Neuronal stem cell (in vitro differentiated cells): ENCODE data around the gene JPH3.

ENCODE experiments used
- DNase-seq: peaks from one replicate; pipeline ENCODE4 v3.0.0-alpha.2; 2013; ENCODE audit warnings: low spot score
- H2AFZ ChIP-seq: one replicate; pipeline ENCODE4 v1.6.1; 2013; ENCODE audit warnings: mild to moderate bottlenecking, low read length, inconsistent platforms
- H2AK5ac ChIP-seq: 2 replicates; pipeline ENCODE4 v1.6.1; 2013; ENCODE audit warnings: low read depth, mild to moderate bottlenecking, inconsistent platforms, low read length, moderate library complexity, mixed read lengths
- H2BK120ac ChIP-seq: 2 replicates; pipeline ENCODE4 v1.6.1; 2013; ENCODE audit warnings: low read depth, mild to moderate bottlenecking, inconsistent platforms, low read length, moderate library complexity, mixed read lengths
- H2BK12ac ChIP-seq: one replicate; pipeline ENCODE4 v1.6.1; 2013; ENCODE audit warnings: low read length, inconsistent platforms
- H2BK15ac ChIP-seq: 2 replicates; pipeline ENCODE4 v1.6.1; 2013; ENCODE audit warnings: mild to moderate bottlenecking, low read length, inconsistent platforms, mixed read lengths
- H2BK5ac ChIP-seq: one replicate; pipeline ENCODE4 v1.6.1; 2013; ENCODE audit warnings: inconsistent platforms, mild to moderate bottlenecking, low read length, moderate library complexity
- H3K14ac ChIP-seq: one replicate; pipeline ENCODE4 v1.6.1; 2013; ENCODE audit warnings: low read length, inconsistent platforms
- H3K18ac ChIP-seq: 2 replicates; pipeline ENCODE4 v1.6.1; 2013; ENCODE audit warnings: low read length, inconsistent platforms
- H3K23ac ChIP-seq: 2 replicates; pipeline ENCODE4 v1.6.1; 2013; ENCODE audit warnings: low read depth, mild to moderate bottlenecking, mixed read lengths, low read length, inconsistent platforms; ENCODE audit not compliant: poor library complexity
- H3K27ac ChIP-seq: replicated peaks from 3 replicates; pipeline ENCODE4 v1.5.1; 2013; ENCODE audit warnings: low read length, inconsistent platforms
- H3K27me3 ChIP-seq, 3 experiments: 2 replicates each; pipeline ENCODE4 v1.6.1; 2013; ENCODE audit warnings: low read length in 3 of 3, mild to moderate bottlenecking in 2 of 3, inconsistent platforms in 1 of 3, low read depth in 1 of 3, mixed read lengths in 1 of 3, moderate library complexity in 1 of 3; ENCODE audit not compliant: control insufficient read depth in 3 of 3, insufficient read depth in 3 of 3
- H3K36me3 ChIP-seq, 2 donors: replicated peaks in 1 of 2; 2 replicates each; pipeline ENCODE4 v1.6.1; 2013; ENCODE audit warnings: low read length in 2 of 2; ENCODE audit not compliant: control insufficient read depth in 2 of 2, insufficient read depth in 2 of 2
- H3K4ac ChIP-seq: 2 replicates; pipeline ENCODE4 v1.6.1; 2013; ENCODE audit warnings: inconsistent platforms, mild to moderate bottlenecking, low read length, moderate library complexity
- H3K4me1 ChIP-seq, 2 donors: 1 replicate in 1 of 2; 2 replicates in 1 of 2; pipeline ENCODE4 v1.6.1; 2013; ENCODE audit warnings: low read length in 2 of 2, low read depth in 1 of 2; ENCODE audit not compliant: control insufficient read depth in 2 of 2, insufficient read depth in 1 of 2
- H3K4me2 ChIP-seq: one replicate; pipeline ENCODE4 v1.6.1; 2013; ENCODE audit warnings: mild to moderate bottlenecking, low read length, inconsistent platforms; ENCODE audit not compliant: insufficient read depth, poor library complexity, severe bottlenecking
- H3K4me3 ChIP-seq, 2 donors: 2 replicates each; pipeline ENCODE4 v1.5.1; 2013; ENCODE audit warnings: low read length in 2 of 2, mild to moderate bottlenecking in 2 of 2, inconsistent platforms in 1 of 2, moderate library complexity in 1 of 2
- H3K79me1 ChIP-seq: one replicate; pipeline ENCODE4 v1.6.1; 2013; ENCODE audit warnings: low read depth, mild to moderate bottlenecking, inconsistent platforms, low read length, moderate library complexity
- H3K9ac ChIP-seq: one replicate; pipeline ENCODE4 v1.6.1; 2013; ENCODE audit warnings: mild to moderate bottlenecking, low read depth, low read length, inconsistent platforms; ENCODE audit not compliant: poor library complexity
- H3K9me3 ChIP-seq, 2 donors: replicated peaks in 1 of 2; 2 replicates each; pipeline versions ENCODE3 to v1.6.1; 2013; ENCODE audit warnings: low read length in 2 of 2, mild to moderate bottlenecking in 2 of 2, inconsistent platforms in 1 of 2, low read depth in 1 of 2, mixed read lengths in 1 of 2, moderate library complexity in 1 of 2; ENCODE audit not compliant: control insufficient read depth in 2 of 2, insufficient read depth in 1 of 2
- H4K8ac ChIP-seq: one replicate; pipeline ENCODE4 v1.6.1; 2013; ENCODE audit warnings: low read depth, mild to moderate bottlenecking, inconsistent platforms, low read length, moderate library complexity
- H4K91ac ChIP-seq: one replicate; pipeline ENCODE4 v1.6.1; 2013; ENCODE audit warnings: low read length, low read depth, mild to moderate bottlenecking, inconsistent platforms; ENCODE audit not compliant: poor library complexity
- WGBS, 2 donors: extraction: QIAGEN DNeasy Blood & Tissue Kit; methylation state at CpG; one replicate each; pipeline ENCODE4 v1.1.7; 2013; ENCODE audit warnings: missing lambda C conversion rate in 2 of 2, mixed read lengths in 1 of 2; ENCODE audit not compliant: insufficient read length in 2 of 2, insufficient replicate concordance in 1 of 2; ENCODE audit errors: extremely low coverage in 2 of 2; 5-methylcytosine and 5-hydroxymethylcytosine counted together

Gene JPH3

GRCh38 chr16:87707714-87708580 is 105.6 kb downstream of the JPH3 start:
- H3K9ac ChIP-seq: no peak overlapping the region
- H3K4me3 ChIP-seq: no peak overlapping the region
- H3K4me1 ChIP-seq: peaks cover 6 to 16% of the 10 kb centered on the region in 2 donors
- peaks cover 9% of the 10 kb centered on the region for H3K79me1 ChIP-seq
- H3K27me3 ChIP-seq: no peaks in the 10 kb centered on the region
- H2AFZ ChIP-seq: no peak overlapping the region
- DNase-seq: no peak
- H3K23ac ChIP-seq: no peak overlapping the region
- no peak overlapping the region for H3K4me2 ChIP-seq
- H2BK120ac ChIP-seq: no peak overlapping the region
- peaks cover 16 to 81% of the 10 kb centered on the region in 2 donors for H3K36me3 ChIP-seq
- H2BK15ac ChIP-seq: no peak overlapping the region
- no peak overlapping the region for H2BK12ac ChIP-seq
- no peak overlapping the region for H3K27ac ChIP-seq
- no peak overlapping the region for H2AK5ac ChIP-seq
- no peak overlapping the region for H3K18ac ChIP-seq
- WGBS, 2 donors: no CpG with 5 or more reads among the region's 45 CpGs
- H3K9me3 ChIP-seq: no peaks in the 10 kb centered on the region
- H3K4ac ChIP-seq: no peak overlapping the region
- H4K91ac ChIP-seq: no peak overlapping the region
- H4K8ac ChIP-seq: no peak overlapping the region
- H2BK5ac ChIP-seq: no peak overlapping the region
- no peak overlapping the region for H3K14ac ChIP-seq

- Histone ChIP-seq H3K18ac (no peak overlapping the region), H2AK5ac (no peak overlapping the region), H3K23ac (peak overlapping the region; percentile 65), H3K27ac (no peak overlapping the region), H3K4me2 (no peak overlapping the region), H3K9me3 (no peaks in the 10 kb centered on the region), H2AFZ (no peak overlapping the region), H4K91ac (no peak overlapping the region), H3K9ac (peak overlapping the region; percentile 70), H3K4ac (no peak overlapping the region), H2BK5ac (no peak overlapping the region), H3K27me3 (no peaks in the 10 kb centered on the region), H3K4me3 (no peak overlapping the region), H2BK12ac (no peak overlapping the region), H3K36me3 (peaks cover 14 to 77% of the 10 kb centered on the region in 2 donors), H3K79me1 (peaks cover 9% of the 10 kb centered on the region), H4K8ac (no peak overlapping the region), H3K4me1 (peaks cover 6 to 14% of the 10 kb centered on the region in 2 donors), H2BK120ac (no peak overlapping the region), H2BK15ac (no peak overlapping the region), H3K14ac (no peak overlapping the region)
- no peak for DNase-seq
- no CpG with 5 or more reads among the region's 49 CpGs for WGBS, 2 donors
These were observed 106.8 kb downstream of the JPH3 start for GRCh38 chr16:87708881-87709638.

GRCh38 chr16:87709677-87710076 is 107.4 kb downstream of the JPH3 start:
- Histone ChIP-seq H3K23ac (peak overlapping the region; percentile 43), H2BK15ac (no peak overlapping the region), H3K36me3 (peaks cover 14 to 79% of the 10 kb centered on the region in 2 donors), H4K8ac (peak overlapping the region; percentile 23), H2BK120ac (no peak overlapping the region), H3K9me3 (no peaks in the 10 kb centered on the region), H2BK12ac (no peak overlapping the region), H2AFZ (no peak overlapping the region), H3K27ac (no peak overlapping the region), H3K14ac (no peak overlapping the region), H4K91ac (no peak overlapping the region), H3K79me1 (peaks cover 9% of the 10 kb centered on the region), H3K4me3 (no peak overlapping the region), H3K4ac (no peak overlapping the region), H2AK5ac (no peak overlapping the region), H3K9ac (no peak overlapping the region), H3K27me3 (no peaks in the 10 kb centered on the region), H3K4me1 (peaks cover 6 to 14% of the 10 kb centered on the region in 2 donors), H3K18ac (no peak overlapping the region), H3K4me2 (no peak overlapping the region), H2BK5ac (no peak overlapping the region)
- no peak for DNase-seq
- WGBS, 2 donors: no CpG with 5 or more reads among the region's 12 CpGs

- H3K4ac ChIP-seq: no peak overlapping the region
- no CpG with 5 or more reads among the region's 12 CpGs for WGBS, 2 donors
These were observed 108.6 kb downstream of the JPH3 start for GRCh38 chr16:87710887-87711286.

More at GRCh38 chr16:87710887-87711286, 108.6 kb downstream of the JPH3 start:
- Histone ChIP-seq H2BK12ac (no peak overlapping the region), H3K36me3 (peaks cover 14 to 84% of the 10 kb centered on the region in 2 donors), H2BK15ac (no peak overlapping the region), H3K14ac (no peak overlapping the region), H4K8ac (no peak overlapping the region), H3K23ac (peak overlapping the region; percentile 2), H2AK5ac (no peak overlapping the region), H3K9me3 (no peaks in the 10 kb centered on the region), H2BK5ac (no peak overlapping the region), H3K4me3 (no peak overlapping the region), H3K27ac (no peak overlapping the region), H2AFZ (no peak overlapping the region), H3K79me1 (peaks cover 6% of the 10 kb centered on the region), H3K4me2 (no peak overlapping the region), H3K9ac (peak overlapping the region; percentile 63), H3K27me3 (no peaks in the 10 kb centered on the region), H2BK120ac (no peak overlapping the region), H3K4me1 (peaks cover 5 to 6% of the 10 kb centered on the region in 2 donors), H4K91ac (no peak overlapping the region), H3K18ac (no peak overlapping the region)
- DNase-seq: no peak
